Measurements from ENCODE around the gene ATP11C.

- TF ChIP-seq CTCF (IDR thresholded peaks at IDR 0.05) (no peak), POLR2A (IDR thresholded peaks at IDR 0.05) (no peak)
Observed at GRCh38 chrX:139881130-139881529, 51.7 kb downstream of the ATP11C start.
